ENCODE measurements around the gene GMFB. TPM values are rescaled to one million over a fixed set of nuclear protein-coding genes. Genes with fewer than 3 reads are reported as not detected.
A peak's percentile ranks its signal among the peaks of the same experiment; 100 is the strongest.

The GMFB gene
- total RNA-seq, 5 donors from 2014 or later (not counting 1 experiment from before 2014, with no cell fraction given), result 26.2 to 33.0 (median 27.8) TPM

DNA sequence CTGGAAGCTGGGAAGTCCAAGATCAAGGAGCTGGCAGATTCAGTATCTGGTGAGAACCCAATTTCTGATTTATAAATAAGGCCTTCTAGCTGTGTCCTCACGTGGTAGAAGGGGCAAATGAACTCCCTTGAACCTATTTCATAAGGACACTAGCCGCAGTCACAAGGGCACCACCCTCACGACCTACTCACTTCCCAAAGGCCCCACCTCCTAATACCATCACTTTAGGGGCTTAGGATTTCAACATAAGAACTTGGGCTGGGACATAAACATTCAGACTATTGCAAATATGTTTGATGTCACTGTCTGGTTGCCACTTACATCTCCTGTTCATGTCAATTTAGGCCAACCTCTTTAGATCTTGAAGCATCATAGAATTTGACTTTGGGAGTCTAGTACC is 36.8 kb downstream of the GMFB start:
- H3K4me1 ChIP-seq (ENCODE audit: control insufficient read depth in 1 of 2, extremely low read depth in 1 of 2, insufficient read depth in 2 of 2, low read length in 2 of 2), result no peaks in the 10 kb centered on the region
- no peaks in the 10 kb centered on the region for H3K9me3 Mint-ChIP-seq
- H3K4me3 ChIP-seq (ENCODE audit: control insufficient read depth in 1 of 2, extremely low read depth in 1 of 2, low read length in 1 of 2), result no peak overlapping the region
- H3K4me1 Mint-ChIP-seq, result no peaks in the 10 kb centered on the region
- no peaks in the 10 kb centered on the region for H3K36me3 Mint-ChIP-seq
- no peak overlapping the region for H3K4me3 Mint-ChIP-seq
- no peak for ATAC-seq (replicated peaks in 1 of 4)
- ChIA-PET CTCF (interaction anchor here (0.5 to 0.7 kb wide), 2 partner anchors 38 to 932 kb away, joined by 3 to 11 read pairs; no protein-coding TSS in a partner anchor), POLR2A (interaction anchor here (0.5 to 0.7 kb wide), 3 partner anchors 15 to 1570 kb away, joined by 3 to 4 read pairs (median 4); no protein-coding TSS in a partner anchor)
- H3K9me3 ChIP-seq, result no peaks in the 10 kb centered on the region
- H3K27ac ChIP-seq (ENCODE audit: low read length), result no peak overlapping the region
- no peaks in the 10 kb centered on the region for H3K27me3 ChIP-seq (replicated peaks in 1 of 2; ENCODE audit: control insufficient read depth in 2 of 2, extremely low read depth in 1 of 2, insufficient read depth in 2 of 2, low read length in 1 of 2)
- no peaks in the 10 kb centered on the region for H3K36me3 ChIP-seq (ENCODE audit: control insufficient read depth in 2 of 2, extremely low read depth in 1 of 2, insufficient read depth in 1 of 2, low read length in 1 of 2)
- no peak overlapping the region for H3K27ac Mint-ChIP-seq
- 70% methylated on average over 2 of the region's 3 CpGs for WGBS (ENCODE audit: insufficient coverage)
- no peak for DNase-seq
- peaks cover 0 to 6% of the 10 kb centered on the region in 2 donors for H3K27me3 Mint-ChIP-seq

DNA sequence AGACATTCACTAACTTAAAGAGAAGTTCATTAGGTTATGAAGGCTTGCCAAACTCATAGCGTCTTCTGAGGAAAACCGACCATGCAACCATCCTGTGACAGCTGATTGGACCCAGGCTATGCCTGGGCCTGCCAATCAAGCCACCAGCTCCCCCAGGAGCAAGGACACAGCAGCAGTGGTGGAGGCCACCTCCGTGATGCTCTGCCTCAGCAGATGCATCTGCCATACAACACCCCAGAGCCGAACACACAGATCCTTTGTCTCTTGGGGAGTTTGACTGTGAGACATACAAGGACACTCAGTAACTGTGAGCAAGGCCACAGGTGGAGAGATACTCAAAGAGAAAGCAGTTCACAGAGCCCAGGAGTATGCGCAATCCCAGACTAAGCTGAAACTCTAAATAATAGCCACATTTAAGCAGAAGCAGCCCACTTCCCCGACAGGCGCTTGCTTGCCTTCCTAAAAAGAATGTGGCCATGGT is 37.6 kb downstream of the GMFB start:
- no peaks in the 10 kb centered on the region for H3K9me3 Mint-ChIP-seq
- Histone ChIP-seq H3K36me3 (ENCODE audit: control insufficient read depth in 2 of 2, extremely low read depth in 1 of 2, insufficient read depth in 1 of 2, low read length in 1 of 2) (no peaks in the 10 kb centered on the region), H3K4me1 (ENCODE audit: control insufficient read depth in 1 of 2, extremely low read depth in 1 of 2, insufficient read depth in 2 of 2, low read length in 2 of 2) (no peaks in the 10 kb centered on the region), H3K9me3 (no peaks in the 10 kb centered on the region), H3K4me3 (ENCODE audit: control insufficient read depth in 1 of 2, extremely low read depth in 1 of 2, low read length in 1 of 2) (no peak overlapping the region), H3K27me3 (replicated peaks in 1 of 2; ENCODE audit: control insufficient read depth in 2 of 2, extremely low read depth in 1 of 2, insufficient read depth in 2 of 2, low read length in 1 of 2) (no peaks in the 10 kb centered on the region), H3K27ac (ENCODE audit: low read length) (no peak overlapping the region)
- H3K27ac Mint-ChIP-seq, result no peak overlapping the region
- H3K36me3 Mint-ChIP-seq, result no peaks in the 10 kb centered on the region
- DNase-seq (no peak), ATAC-seq (replicated peaks in 1 of 4) (no peak)
- 95% methylated on average over 6 of the region's 7 CpGs for WGBS (ENCODE audit: insufficient coverage)
- ChIA-PET CTCF (no interaction called here), POLR2A (no interaction called here)
- no peaks in the 10 kb centered on the region for H3K4me1 Mint-ChIP-seq
- H3K27me3 Mint-ChIP-seq, result peaks cover 0 to 6% of the 10 kb centered on the region in 2 donors
- H3K4me3 Mint-ChIP-seq, result no peak overlapping the region

DNA sequence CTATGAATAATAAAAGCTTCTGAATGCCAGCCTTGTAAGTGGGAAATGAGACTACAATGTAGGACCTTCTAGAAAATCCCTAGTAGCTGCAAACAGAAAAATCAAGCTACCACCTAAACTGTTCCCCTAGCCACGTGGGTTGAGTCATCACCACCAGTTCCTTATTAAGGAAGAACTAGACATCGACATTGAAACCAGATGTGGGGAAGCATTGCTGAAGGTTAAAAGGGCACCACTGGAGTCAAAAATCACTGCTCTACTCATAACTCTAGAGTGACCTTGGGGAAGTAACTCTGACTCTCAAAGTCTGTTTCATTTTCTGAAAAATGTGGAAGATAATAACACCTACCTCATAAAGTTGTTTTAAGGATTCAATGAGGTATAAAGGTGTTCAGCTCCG is 38.2 kb downstream of the GMFB start:
- Mint-ChIP-seq H3K9me3 (no peaks in the 10 kb centered on the region), H3K4me1 (no peaks in the 10 kb centered on the region), H3K36me3 (no peaks in the 10 kb centered on the region), H3K4me3 (no peak overlapping the region), H3K27ac (no peak overlapping the region), H3K27me3 (peaks cover 0 to 6% of the 10 kb centered on the region in 2 donors)
- Histone ChIP-seq H3K4me3 (ENCODE audit: control insufficient read depth in 1 of 2, extremely low read depth in 1 of 2, low read length in 1 of 2) (no peak overlapping the region), H3K27me3 (replicated peaks in 1 of 2; ENCODE audit: control insufficient read depth in 2 of 2, extremely low read depth in 1 of 2, insufficient read depth in 2 of 2, low read length in 1 of 2) (no peaks in the 10 kb centered on the region), H3K9me3 (no peaks in the 10 kb centered on the region), H3K27ac (ENCODE audit: low read length) (no peak overlapping the region), H3K36me3 (ENCODE audit: control insufficient read depth in 2 of 2, extremely low read depth in 1 of 2, insufficient read depth in 1 of 2, low read length in 1 of 2) (no peaks in the 10 kb centered on the region), H3K4me1 (ENCODE audit: control insufficient read depth in 1 of 2, extremely low read depth in 1 of 2, insufficient read depth in 2 of 2, low read length in 2 of 2) (no peaks in the 10 kb centered on the region)
- ChIA-PET CTCF (no interaction called here), POLR2A (no interaction called here)
- DNase-seq (peak in 1 of 35 experiments; percentile 19), ATAC-seq (replicated peaks in 1 of 4) (no peak)
- no CpG with 5 or more reads among the region's 3 CpGs for WGBS (ENCODE audit: insufficient coverage)

DNA sequence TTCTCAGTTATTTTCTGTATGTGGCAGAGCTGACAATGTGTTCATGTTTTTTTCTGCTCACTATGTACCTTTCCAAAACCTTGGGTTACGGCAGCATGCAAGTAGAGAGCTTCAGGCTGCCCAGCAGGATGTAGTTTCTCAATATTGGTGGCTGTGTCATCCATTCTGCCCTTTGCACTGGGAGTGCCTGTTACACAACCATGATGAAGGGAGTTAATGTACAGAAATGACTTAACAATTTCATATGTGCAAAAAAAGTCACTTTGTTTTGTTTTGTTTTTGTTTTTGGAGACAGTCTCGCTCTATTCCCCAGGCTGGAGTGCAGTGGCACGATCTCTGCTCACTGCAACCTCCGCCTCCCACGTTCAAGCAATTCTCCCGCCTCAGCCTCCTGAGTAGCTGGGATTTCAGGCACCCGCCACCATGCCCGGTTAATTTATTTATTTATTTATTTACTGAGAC is 41.5 kb downstream of the GMFB start:
- H3K9me3 Mint-ChIP-seq, result no peaks in the 10 kb centered on the region
- no peaks in the 10 kb centered on the region for H3K4me1 Mint-ChIP-seq
- H3K27ac Mint-ChIP-seq, result no peak overlapping the region
- no peaks in the 10 kb centered on the region for H3K4me1 ChIP-seq (ENCODE audit: control insufficient read depth in 1 of 2, extremely low read depth in 1 of 2, insufficient read depth in 2 of 2, low read length in 2 of 2)
- no peak overlapping the region for H3K4me3 ChIP-seq (ENCODE audit: control insufficient read depth in 1 of 2, extremely low read depth in 1 of 2, low read length in 1 of 2)
- WGBS (ENCODE audit: insufficient coverage), result 88% methylated on average over 3 of the region's 8 CpGs
- H3K4me3 Mint-ChIP-seq, result no peak overlapping the region
- POLR2A ChIA-PET, result interaction anchor here (0.6 to 0.7 kb wide), 6 partner anchors 37 to 1132 kb away, joined by 3 to 8 read pairs (median 4); partner anchors contain the start of gene DLGAP5 (in 1 of the 2)
- H3K36me3 Mint-ChIP-seq, result no peaks in the 10 kb centered on the region
- H3K27me3 Mint-ChIP-seq, result peaks cover 0 to 6% of the 10 kb centered on the region in 2 donors
- H3K9me3 ChIP-seq, result no peaks in the 10 kb centered on the region
- H3K27ac ChIP-seq (ENCODE audit: low read length), result no peak overlapping the region
- CTCF ChIA-PET, result interaction anchor here (0.5 to 0.6 kb wide), 3 partner anchors 22 to 54 kb away, joined by 5 to 6 read pairs (median 6); no protein-coding TSS in a partner anchor
- ATAC-seq (replicated peaks in 1 of 4) (no peak), DNase-seq (peak in 1 of 35 experiments; percentile 10)
- H3K36me3 ChIP-seq (ENCODE audit: control insufficient read depth in 2 of 2, extremely low read depth in 1 of 2, insufficient read depth in 1 of 2, low read length in 1 of 2), result no peaks in the 10 kb centered on the region
- peaks cover 0 to 2% of the 10 kb centered on the region in 2 experiments for H3K27me3 ChIP-seq (replicated peaks in 1 of 2; ENCODE audit: control insufficient read depth in 2 of 2, extremely low read depth in 1 of 2, insufficient read depth in 2 of 2, low read length in 1 of 2)

DNA sequence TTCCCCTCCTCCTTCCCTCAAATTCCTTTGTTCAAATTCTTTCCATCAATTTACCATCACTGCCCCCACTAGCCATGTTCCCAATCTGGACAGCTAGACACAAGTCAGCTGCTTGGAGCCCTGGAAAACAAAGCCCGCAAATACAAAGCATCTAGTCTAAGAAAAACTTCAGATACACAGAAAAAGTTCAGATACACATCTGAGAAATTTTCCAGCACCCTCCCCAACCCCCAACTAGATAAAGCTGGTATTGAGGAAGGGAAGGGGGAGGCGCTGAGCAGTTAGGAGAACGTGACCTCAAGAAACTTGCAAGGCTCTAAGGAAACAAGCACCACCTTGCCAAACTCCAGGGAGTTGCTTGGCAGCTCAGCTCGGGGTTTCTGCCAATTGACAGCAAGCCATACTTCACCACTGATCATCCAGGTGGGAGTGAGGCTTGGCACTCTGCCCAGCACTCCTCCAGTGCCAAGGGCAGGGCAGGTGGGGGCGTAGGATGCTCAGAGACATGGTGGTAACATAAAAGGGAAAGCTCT is 42.6 kb downstream of the GMFB start:
- H3K27ac Mint-ChIP-seq, result no peak overlapping the region
- POLR2A ChIA-PET, result interaction anchor here in 1 of 2 donors (0.6 kb wide), 1 partner anchor 9 kb away, joined by 7 read pairs; no protein-coding TSS in a partner anchor

DNA sequence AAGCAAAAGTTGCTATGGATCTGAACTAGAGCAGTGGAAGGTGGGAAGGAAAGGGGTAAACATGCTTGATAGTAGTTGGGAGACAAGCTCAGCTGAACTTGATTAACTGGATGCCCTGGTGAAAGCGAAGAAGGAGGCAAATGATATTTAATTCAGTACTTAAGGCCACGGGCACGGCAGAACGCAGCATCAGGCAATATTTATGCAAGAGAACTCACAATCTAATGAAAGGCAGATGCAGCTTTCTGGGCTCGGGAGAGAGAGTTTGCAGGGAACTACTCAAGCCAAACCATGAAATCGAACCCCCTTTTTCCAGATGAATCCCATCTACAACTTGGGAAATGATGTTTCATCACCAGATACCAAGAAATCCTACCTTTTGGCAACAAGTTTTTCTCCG is 44.1 kb downstream of the GMFB start:
- H3K4me3 ChIP-seq (ENCODE audit: control insufficient read depth in 1 of 2, extremely low read depth in 1 of 2, low read length in 1 of 2), result no peak overlapping the region
- peaks cover 0 to 3% of the 10 kb centered on the region in 2 donors for H3K27me3 Mint-ChIP-seq
- no peaks in the 10 kb centered on the region for H3K9me3 ChIP-seq
- H3K27ac ChIP-seq (ENCODE audit: low read length), result no peak overlapping the region
- CTCF ChIA-PET, result no interaction called here
- H3K36me3 ChIP-seq (ENCODE audit: control insufficient read depth in 2 of 2, extremely low read depth in 1 of 2, insufficient read depth in 1 of 2, low read length in 1 of 2), result no peaks in the 10 kb centered on the region
- H3K4me1 ChIP-seq (ENCODE audit: control insufficient read depth in 1 of 2, extremely low read depth in 1 of 2, insufficient read depth in 2 of 2, low read length in 2 of 2), result peaks cover 11 to 12% of the 10 kb centered on the region in 2 experiments
- DNase-seq (no peak), ATAC-seq (replicated peaks in 1 of 4) (no peak)
- H3K27ac Mint-ChIP-seq, result no peak overlapping the region
- 88% methylated on average over 6 of the region's 7 CpGs for WGBS (ENCODE audit: insufficient coverage)
- no peaks in the 10 kb centered on the region for H3K9me3 Mint-ChIP-seq
- H3K27me3 ChIP-seq (replicated peaks in 1 of 2; ENCODE audit: control insufficient read depth in 2 of 2, extremely low read depth in 1 of 2, insufficient read depth in 2 of 2, low read length in 1 of 2), result peaks cover 0 to 2% of the 10 kb centered on the region in 2 experiments
- no peaks in the 10 kb centered on the region for H3K36me3 Mint-ChIP-seq
- POLR2A ChIA-PET, result no interaction called here
- no peak overlapping the region for H3K4me3 Mint-ChIP-seq
- H3K4me1 Mint-ChIP-seq, result peaks cover 17 to 19% (median 18%) of the 10 kb centered on the region in 3 donors

More for the DNA sequence above, 42.6 kb downstream of the GMFB start:
- 100% methylated on average over 1 of the region's 5 CpGs for WGBS (ENCODE audit: insufficient coverage)
- no peak for ATAC-seq (replicated peaks in 1 of 4)
- Mint-ChIP-seq H3K4me3 (no peak overlapping the region), H3K36me3 (no peaks in the 10 kb centered on the region), H3K4me1 (peaks cover 8 to 9% (median 9%) of the 10 kb centered on the region in 3 donors), H3K9me3 (no peaks in the 10 kb centered on the region), H3K27me3 (peaks cover 0 to 6% of the 10 kb centered on the region in 2 donors)
- Histone ChIP-seq H3K4me3 (ENCODE audit: control insufficient read depth in 1 of 2, extremely low read depth in 1 of 2, low read length in 1 of 2) (no peak overlapping the region), H3K36me3 (ENCODE audit: control insufficient read depth in 2 of 2, extremely low read depth in 1 of 2, insufficient read depth in 1 of 2, low read length in 1 of 2) (no peaks in the 10 kb centered on the region), H3K27ac (ENCODE audit: low read length) (no peak overlapping the region), H3K9me3 (no peaks in the 10 kb centered on the region), H3K27me3 (replicated peaks in 1 of 2; ENCODE audit: control insufficient read depth in 2 of 2, extremely low read depth in 1 of 2, insufficient read depth in 2 of 2, low read length in 1 of 2) (peaks cover 0 to 2% of the 10 kb centered on the region in 2 experiments), H3K4me1 (ENCODE audit: control insufficient read depth in 1 of 2, extremely low read depth in 1 of 2, insufficient read depth in 2 of 2, low read length in 2 of 2) (peaks cover 3 to 4% of the 10 kb centered on the region in 2 experiments)
- no peak for DNase-seq
- CTCF ChIA-PET, result interaction anchor here (0.5 to 0.9 kb wide), 3 partner anchors 12 to 47 kb away, joined by 3 to 5 read pairs (median 3); no protein-coding TSS in a partner anchor
